Measurements from ENCODE around the gene SLX9.

Gene SLX9

DNA sequence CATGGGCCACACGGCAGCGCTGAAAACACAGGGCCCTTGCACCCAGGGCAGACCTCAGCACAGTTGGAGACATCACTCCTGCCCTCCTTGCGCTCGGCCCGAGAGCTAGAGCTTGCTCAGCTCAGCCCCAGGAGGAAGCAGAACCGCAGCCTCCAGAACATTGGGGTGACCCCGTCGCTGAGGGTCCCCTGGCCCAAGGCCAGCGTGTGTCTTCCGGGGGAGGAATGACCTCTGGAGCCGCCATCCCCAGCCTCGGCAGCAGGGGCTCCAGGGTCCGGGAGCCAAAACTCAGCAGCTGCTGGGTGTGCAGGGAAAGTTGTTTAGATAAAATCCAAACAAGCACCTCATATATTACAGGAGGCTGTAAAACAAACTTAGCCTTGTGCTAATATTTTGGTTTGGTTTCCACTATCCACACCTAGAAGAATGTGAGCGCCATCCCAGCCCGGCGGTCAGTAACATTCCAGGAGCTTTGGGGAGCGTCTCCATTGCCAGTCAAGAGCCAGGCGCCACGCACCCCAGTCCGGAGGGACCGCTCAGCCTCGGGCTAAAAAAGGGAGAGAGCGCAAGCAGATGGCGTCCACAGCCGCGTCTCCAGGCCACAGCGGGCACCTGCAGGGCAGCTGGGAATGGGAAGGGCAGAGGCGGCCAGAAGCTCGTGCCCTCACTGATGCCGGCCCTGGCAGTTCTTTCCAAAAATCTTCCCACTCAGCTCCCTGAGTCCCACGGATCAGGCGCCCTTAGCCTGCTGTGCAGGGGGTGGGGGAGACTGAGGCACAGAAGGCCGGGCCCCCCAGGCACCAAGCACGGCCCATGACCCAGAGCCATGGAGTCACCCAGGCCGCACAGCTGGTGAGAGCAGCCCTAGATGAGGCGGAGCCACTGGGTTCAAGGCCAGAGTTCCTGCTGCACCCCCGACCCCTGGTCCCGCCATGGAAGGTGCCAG, 52.0 kb downstream of the SLX9 start:
- ChIA-PET CTCF (interaction anchor here (0.6 kb wide), 1 partner anchor 42 kb away, joined by 3 read pairs; no protein-coding TSS in a partner anchor), POLR2A (no interaction called here)
- no peak for TF ChIP-seq L3MBTL2 (conservative IDR thresholded peaks at IDR 0.05)
- TF ChIP-seq BHLHE40 (IDR thresholded peaks at IDR 0.05; ENCODE audit: borderline replicate concordance): no peak
- no peak for TF ChIP-seq FOXK2 (IDR thresholded peaks at IDR 0.05)
- no peak for TF ChIP-seq HDGF (IDR thresholded peaks at IDR 0.05; ENCODE audit: borderline replicate concordance)
- TF ChIP-seq TARDBP (IDR thresholded peaks at IDR 0.05): no peak
- no peak for TF ChIP-seq ZNF384 (IDR thresholded peaks at IDR 0.05)
- DNase-seq (ENCODE audit: extremely low spot score): no peak

DNA sequence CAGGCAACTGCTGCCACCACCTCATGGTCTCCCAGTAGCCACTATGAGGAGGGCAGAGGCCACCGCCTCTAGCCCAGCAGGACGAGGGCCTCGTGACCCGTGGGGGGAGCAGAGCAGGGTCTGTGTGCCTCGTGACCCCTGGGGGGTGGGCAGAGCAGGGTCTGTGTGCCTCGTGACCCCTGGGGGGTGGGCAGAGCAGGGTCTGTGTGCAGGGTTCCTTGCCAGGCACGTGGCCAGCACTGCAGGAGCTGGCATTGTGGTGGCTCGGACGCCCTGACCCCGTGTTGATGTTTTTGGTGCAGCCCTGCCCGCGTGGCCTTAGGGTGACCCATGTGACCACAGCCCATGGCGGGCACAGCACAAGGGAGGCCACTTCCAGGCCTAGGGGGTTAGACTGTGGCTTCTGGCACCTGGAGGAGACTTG, 52.8 kb downstream of the SLX9 start:
- no peak for DNase-seq (ENCODE audit: extremely low spot score)
- no peak for TF ChIP-seq ARNT (IDR thresholded peaks at IDR 0.05)
- no peak for TF ChIP-seq SUZ12 (IDR thresholded peaks at IDR 0.05)
- TF ChIP-seq SP1 (IDR thresholded peaks at IDR 0.05): no peak
- TF ChIP-seq NFRKB (IDR thresholded peaks at IDR 0.05): no peak
- no peak for TF ChIP-seq L3MBTL2 (conservative IDR thresholded peaks at IDR 0.05)
- TF ChIP-seq BHLHE40 (IDR thresholded peaks at IDR 0.05; ENCODE audit: borderline replicate concordance): no peak
- TF ChIP-seq FOXK2 (IDR thresholded peaks at IDR 0.05): no peak
- no peak for TF ChIP-seq FOXM1 (IDR thresholded peaks at IDR 0.05; ENCODE audit: borderline replicate concordance)
- no peak for TF ChIP-seq ELF4 (IDR thresholded peaks at IDR 0.05)
- no peak for TF ChIP-seq CTBP1 (IDR thresholded peaks at IDR 0.05; ENCODE audit: borderline replicate concordance)
- no peak for TF ChIP-seq TARDBP (IDR thresholded peaks at IDR 0.05)
- TF ChIP-seq, protein P1, sequence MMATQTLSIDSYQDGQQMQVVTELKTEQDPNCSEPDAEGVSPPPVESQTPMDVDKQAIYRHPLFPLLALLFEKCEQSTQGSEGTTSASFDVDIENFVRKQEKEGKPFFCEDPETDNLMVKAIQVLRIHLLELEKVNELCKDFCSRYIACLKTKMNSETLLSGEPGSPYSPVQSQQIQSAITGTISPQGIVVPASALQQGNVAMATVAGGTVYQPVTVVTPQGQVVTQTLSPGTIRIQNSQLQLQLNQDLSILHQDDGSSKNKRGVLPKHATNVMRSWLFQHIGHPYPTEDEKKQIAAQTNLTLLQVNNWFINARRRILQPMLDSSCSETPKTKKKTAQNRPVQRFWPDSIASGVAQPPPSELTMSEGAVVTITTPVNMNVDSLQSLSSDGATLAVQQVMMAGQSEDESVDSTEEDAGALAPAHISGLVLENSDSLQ (IDR thresholded peaks at IDR 0.05): no peak
- no peak for TF ChIP-seq LEF1 (IDR thresholded peaks at IDR 0.05; ENCODE audit: borderline replicate concordance)
- no peak for TF ChIP-seq HDGF (IDR thresholded peaks at IDR 0.05; ENCODE audit: borderline replicate concordance)
- TF ChIP-seq FOXA1 (IDR thresholded peaks at IDR 0.05): no peak
- no peak for TF ChIP-seq ZNF384 (IDR thresholded peaks at IDR 0.05)
- ChIA-PET POLR2A (no interaction called here), CTCF (no interaction called here)

DNA sequence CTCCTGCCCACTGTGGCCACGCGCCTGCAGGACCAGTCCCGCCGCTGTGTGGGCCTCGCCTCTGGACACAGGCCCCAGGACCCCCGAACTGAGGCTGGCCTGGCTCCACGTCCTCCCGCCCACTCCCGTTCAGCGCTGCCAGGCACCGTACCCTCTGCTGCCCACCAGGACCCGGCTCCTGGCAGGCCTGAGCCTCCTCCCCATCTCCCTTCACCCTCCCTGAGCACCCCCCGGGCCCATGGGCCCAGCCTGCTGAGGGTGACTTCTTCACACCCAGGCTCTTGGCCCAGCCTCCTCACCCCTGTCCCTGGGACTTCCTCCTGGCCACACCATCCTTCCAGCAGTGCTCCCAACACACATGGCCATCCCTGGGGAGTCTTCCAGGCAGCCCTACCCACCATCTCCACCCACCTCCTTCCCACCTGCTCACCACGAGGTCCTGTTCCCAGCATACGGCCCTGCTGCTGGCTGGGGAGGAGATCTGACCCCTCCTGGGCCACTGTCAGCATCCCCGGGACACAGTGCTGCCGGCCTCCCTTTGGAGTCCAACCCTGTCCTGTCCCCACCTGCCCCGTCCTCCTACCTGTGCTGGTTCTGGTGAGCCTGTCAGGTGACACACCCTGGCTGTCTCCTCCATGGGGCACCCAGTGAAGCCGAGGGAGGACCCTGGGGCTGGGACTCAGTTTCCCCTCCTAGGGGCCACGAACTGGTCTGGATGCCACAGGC, 53.7 kb downstream of the SLX9 start:
- ChIA-PET POLR2A (no interaction called here), CTCF (no interaction called here)
- no peak for TF ChIP-seq L3MBTL2 (conservative IDR thresholded peaks at IDR 0.05)
- no peak for TF ChIP-seq BHLHE40 (IDR thresholded peaks at IDR 0.05; ENCODE audit: borderline replicate concordance)
- TF ChIP-seq, protein P1 (IDR thresholded peaks at IDR 0.05): no peak
- no peak for TF ChIP-seq NFRKB (IDR thresholded peaks at IDR 0.05)
- TF ChIP-seq HDGF (IDR thresholded peaks at IDR 0.05; ENCODE audit: borderline replicate concordance): no peak
- TF ChIP-seq FOXA1 (IDR thresholded peaks at IDR 0.05): no peak
- TF ChIP-seq CTBP1 (IDR thresholded peaks at IDR 0.05; ENCODE audit: borderline replicate concordance): no peak
- TF ChIP-seq ELF4 (IDR thresholded peaks at IDR 0.05): no peak
- no peak for TF ChIP-seq SUZ12 (IDR thresholded peaks at IDR 0.05)
- no peak for TF ChIP-seq LEF1 (IDR thresholded peaks at IDR 0.05; ENCODE audit: borderline replicate concordance)
- TF ChIP-seq FOXK2 (IDR thresholded peaks at IDR 0.05): no peak
- no peak for TF ChIP-seq FOXM1 (IDR thresholded peaks at IDR 0.05; ENCODE audit: borderline replicate concordance)
- TF ChIP-seq ZNF384 (IDR thresholded peaks at IDR 0.05): no peak
- DNase-seq (ENCODE audit: extremely low spot score): no peak

DNA sequence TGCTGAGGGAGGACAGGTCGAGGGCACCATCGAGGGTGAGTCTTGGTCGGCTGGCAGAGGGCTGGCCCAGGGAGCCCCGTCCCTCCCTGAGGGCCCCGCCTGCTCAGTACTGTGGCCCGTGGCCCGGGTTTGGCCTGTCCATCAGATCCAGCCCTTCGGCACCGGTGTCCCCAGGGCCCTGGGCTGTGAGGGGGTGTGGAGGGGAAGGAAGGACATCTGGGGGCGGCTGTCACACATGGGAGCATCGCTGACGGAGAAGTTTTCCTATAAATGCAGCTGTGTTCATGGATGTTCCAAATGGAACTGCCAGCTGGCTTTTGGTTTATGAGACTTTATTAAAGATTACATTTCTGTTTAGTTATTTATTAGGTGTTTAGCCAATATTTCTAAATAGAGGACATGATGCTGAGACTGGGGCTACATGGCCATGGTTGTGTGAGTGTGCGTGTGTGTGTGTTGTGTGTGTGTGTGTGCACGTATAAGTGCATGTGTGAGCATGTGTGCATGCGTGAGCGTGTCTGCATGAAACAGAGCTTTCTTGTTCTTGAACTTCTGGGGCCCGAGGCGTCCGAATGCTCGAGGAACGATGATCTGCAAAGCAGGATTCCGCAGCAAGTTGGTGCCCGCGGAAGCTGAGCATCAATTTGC, 54.3 kb downstream of the SLX9 start:
- POLR2A ChIA-PET: interaction anchor here (0.6 kb wide), 1 partner anchor 19 kb away, joined by 3 read pairs; no protein-coding TSS in a partner anchor
- no peak for DNase-seq (ENCODE audit: extremely low spot score)
- CTCF ChIA-PET: no interaction called here
- no peak for TF ChIP-seq CTBP1 (IDR thresholded peaks at IDR 0.05; ENCODE audit: borderline replicate concordance)
- no peak for TF ChIP-seq ELF4 (IDR thresholded peaks at IDR 0.05)
- TF ChIP-seq ARNT (IDR thresholded peaks at IDR 0.05): no peak
- no peak for TF ChIP-seq FOXK2 (IDR thresholded peaks at IDR 0.05)
- TF ChIP-seq TARDBP (IDR thresholded peaks at IDR 0.05): no peak
- TF ChIP-seq SUZ12 (IDR thresholded peaks at IDR 0.05): no peak
- TF ChIP-seq SP1 (IDR thresholded peaks at IDR 0.05): no peak
- TF ChIP-seq, protein P1 (IDR thresholded peaks at IDR 0.05): no peak
- no peak for TF ChIP-seq HDGF (IDR thresholded peaks at IDR 0.05; ENCODE audit: borderline replicate concordance)
- TF ChIP-seq FOXM1 (IDR thresholded peaks at IDR 0.05; ENCODE audit: borderline replicate concordance): no peak
- no peak for TF ChIP-seq FOXA1 (IDR thresholded peaks at IDR 0.05)
- TF ChIP-seq NFRKB (IDR thresholded peaks at IDR 0.05): no peak

DNA sequence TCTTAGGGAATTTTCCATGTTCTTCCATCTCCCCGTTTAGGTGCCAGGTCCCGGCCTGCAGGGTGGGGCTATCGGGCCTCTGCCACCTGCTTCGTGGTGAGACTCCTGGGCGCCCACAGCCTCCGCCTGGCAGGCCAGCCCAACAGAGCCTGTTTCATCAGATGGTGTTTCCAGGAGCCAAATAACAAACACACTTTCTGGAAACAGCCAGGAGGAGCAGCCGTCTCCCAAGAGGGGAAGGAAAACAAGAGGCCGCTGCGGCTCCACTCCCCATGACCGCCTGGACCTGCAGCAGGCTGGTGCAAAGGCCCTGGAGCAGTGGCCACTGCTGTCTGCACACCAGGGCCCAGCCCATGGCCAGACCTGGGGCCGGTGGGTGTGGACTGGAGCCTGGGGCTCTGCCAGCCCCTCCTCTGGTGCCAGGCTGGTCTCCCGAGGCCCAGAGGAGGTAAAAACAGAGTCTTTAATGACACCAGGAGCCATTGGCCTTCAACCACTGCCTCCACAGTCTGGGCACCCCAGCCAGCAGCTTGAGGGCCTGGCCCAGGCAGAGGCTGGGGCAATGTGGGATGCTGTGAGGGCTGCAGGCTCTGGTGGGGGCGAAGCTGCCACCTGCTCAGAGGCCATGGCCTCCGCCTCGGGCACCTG, 55.0 kb downstream of the SLX9 start:
- POLR2A ChIA-PET: interaction anchor here (0.6 kb wide), 1 partner anchor 18 kb away, joined by 3 read pairs; no protein-coding TSS in a partner anchor
- CTCF ChIA-PET: no interaction called here
- DNase-seq (ENCODE audit: extremely low spot score): no peak
- TF ChIP-seq, protein P1 (IDR thresholded peaks at IDR 0.05): no peak
- TF ChIP-seq HDGF (IDR thresholded peaks at IDR 0.05; ENCODE audit: borderline replicate concordance) (no peak), L3MBTL2 (conservative IDR thresholded peaks at IDR 0.05) (no peak), SP1 (IDR thresholded peaks at IDR 0.05) (no peak), FOXK2 (IDR thresholded peaks at IDR 0.05) (no peak), CTBP1 (IDR thresholded peaks at IDR 0.05; ENCODE audit: borderline replicate concordance) (no peak), ELF4 (IDR thresholded peaks at IDR 0.05) (no peak), NFRKB (IDR thresholded peaks at IDR 0.05) (no peak), BHLHE40 (IDR thresholded peaks at IDR 0.05; ENCODE audit: borderline replicate concordance) (no peak), LEF1 (IDR thresholded peaks at IDR 0.05; ENCODE audit: borderline replicate concordance) (no peak), ARNT (IDR thresholded peaks at IDR 0.05) (no peak), ZNF384 (IDR thresholded peaks at IDR 0.05) (no peak), SUZ12 (IDR thresholded peaks at IDR 0.05) (no peak), FOXM1 (IDR thresholded peaks at IDR 0.05; ENCODE audit: borderline replicate concordance) (no peak), TARDBP (IDR thresholded peaks at IDR 0.05) (no peak), FOXA1 (IDR thresholded peaks at IDR 0.05) (no peak)
